ENCODE data around the gene RPS3A. TPM values are rescaled to one million over a fixed set of nuclear protein-coding genes. Genes with fewer than 3 reads are reported as not detected.

The RPS3A gene
- total and polyA plus RNA-seq, 9 of the 15 experiments (the other 6 are each of a cell fraction or from before 2014, with no cell fraction given) = 2,102 to 5,488 (median 3,554) TPM

DNA sequence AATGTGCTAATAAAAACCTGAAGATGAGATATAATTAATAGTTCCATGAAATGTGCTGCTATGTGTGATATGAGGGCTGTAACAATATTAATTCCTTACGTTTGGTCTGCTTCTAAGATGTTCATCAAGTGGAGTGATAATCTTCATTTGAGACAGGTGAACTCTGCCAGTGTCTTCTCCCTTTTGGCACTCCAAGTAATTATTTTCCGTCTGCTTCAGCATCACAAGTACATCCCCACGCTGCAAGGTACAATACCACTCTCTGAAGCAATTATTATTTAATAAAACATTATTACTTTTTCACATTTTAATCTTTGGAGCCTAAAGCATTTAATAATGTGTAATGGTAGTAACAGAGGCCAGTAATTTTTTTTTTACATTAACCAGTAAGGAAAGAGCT is 44.4 kb downstream of the RPS3A start:
- H3K4me2 ChIP-seq (ENCODE audit: insufficient read depth, low read length) = no peak overlapping the region
- no peaks in the 10 kb centered on the region for H3K4me1 ChIP-seq (replicated peaks in 1 of 2; ENCODE audit: control insufficient read depth in 2 of 2, insufficient read depth in 2 of 2, low read length in 2 of 2)
- H4K20me1 ChIP-seq (replicated peaks; ENCODE audit: control insufficient read depth, insufficient read depth, low read length) = no peaks in the 10 kb centered on the region
- no peaks in the 10 kb centered on the region for H3K79me2 ChIP-seq (ENCODE audit: control insufficient read depth, insufficient read depth, low read length)
- ATAC-seq (no peak), DNase-seq (ENCODE audit: extremely low read depth in 1 of 4, low spot score in 3 of 4) (no peak), FAIRE-seq (no peak)
- TF ChIP-seq CBX3 (IDR thresholded peaks at IDR 0.05; ENCODE audit: borderline replicate concordance in 1 of 2, low read length in 2 of 2) (no peak), C11orf30 (IDR thresholded peaks at IDR 0.05; ENCODE audit: low read depth) (no peak), GTF2A2 (tag; IDR thresholded peaks at IDR 0.05) (no peak), RAD51 (IDR thresholded peaks at IDR 0.05; ENCODE audit: borderline replicate concordance, low read depth) (no peak), ZNF12 (CRISPR knock-in tag; IDR thresholded peaks at IDR 0.05) (no peak), E2F3 (CRISPR knock-in tag; IDR thresholded peaks at IDR 0.05) (no peak), MYBL2 (IDR thresholded peaks at IDR 0.05; ENCODE audit: low read depth) (no peak), MYBL2 (CRISPR knock-in tag; IDR thresholded peaks at IDR 0.05; ENCODE audit: borderline replicate concordance) (no peak), SMAD3 (CRISPR knock-in tag; conservative IDR thresholded peaks at IDR 0.05) (no peak)
- TF ChIP-seq, protein P1, sequence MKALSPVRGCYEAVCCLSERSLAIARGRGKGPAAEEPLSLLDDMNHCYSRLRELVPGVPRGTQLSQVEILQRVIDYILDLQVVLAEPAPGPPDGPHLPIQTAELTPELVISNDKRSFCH (CRISPR knock-in tag; IDR thresholded peaks at IDR 0.05) = no peak
- TF ChIP-seq, protein P1 (tag; IDR thresholded peaks at IDR 0.05) = no peak
- TF ChIP-seq, protein P2, sequence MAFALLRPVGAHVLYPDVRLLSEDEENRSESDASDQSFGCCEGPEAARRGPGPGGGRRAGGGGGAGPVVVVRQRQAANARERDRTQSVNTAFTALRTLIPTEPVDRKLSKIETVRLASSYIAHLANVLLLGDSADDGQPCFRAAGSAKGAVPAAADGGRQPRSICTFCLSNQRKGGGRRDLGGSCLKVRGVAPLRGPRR (CRISPR knock-in tag; IDR thresholded peaks at IDR 0.05) = no peak
- TF ChIP-seq, protein P3, sequence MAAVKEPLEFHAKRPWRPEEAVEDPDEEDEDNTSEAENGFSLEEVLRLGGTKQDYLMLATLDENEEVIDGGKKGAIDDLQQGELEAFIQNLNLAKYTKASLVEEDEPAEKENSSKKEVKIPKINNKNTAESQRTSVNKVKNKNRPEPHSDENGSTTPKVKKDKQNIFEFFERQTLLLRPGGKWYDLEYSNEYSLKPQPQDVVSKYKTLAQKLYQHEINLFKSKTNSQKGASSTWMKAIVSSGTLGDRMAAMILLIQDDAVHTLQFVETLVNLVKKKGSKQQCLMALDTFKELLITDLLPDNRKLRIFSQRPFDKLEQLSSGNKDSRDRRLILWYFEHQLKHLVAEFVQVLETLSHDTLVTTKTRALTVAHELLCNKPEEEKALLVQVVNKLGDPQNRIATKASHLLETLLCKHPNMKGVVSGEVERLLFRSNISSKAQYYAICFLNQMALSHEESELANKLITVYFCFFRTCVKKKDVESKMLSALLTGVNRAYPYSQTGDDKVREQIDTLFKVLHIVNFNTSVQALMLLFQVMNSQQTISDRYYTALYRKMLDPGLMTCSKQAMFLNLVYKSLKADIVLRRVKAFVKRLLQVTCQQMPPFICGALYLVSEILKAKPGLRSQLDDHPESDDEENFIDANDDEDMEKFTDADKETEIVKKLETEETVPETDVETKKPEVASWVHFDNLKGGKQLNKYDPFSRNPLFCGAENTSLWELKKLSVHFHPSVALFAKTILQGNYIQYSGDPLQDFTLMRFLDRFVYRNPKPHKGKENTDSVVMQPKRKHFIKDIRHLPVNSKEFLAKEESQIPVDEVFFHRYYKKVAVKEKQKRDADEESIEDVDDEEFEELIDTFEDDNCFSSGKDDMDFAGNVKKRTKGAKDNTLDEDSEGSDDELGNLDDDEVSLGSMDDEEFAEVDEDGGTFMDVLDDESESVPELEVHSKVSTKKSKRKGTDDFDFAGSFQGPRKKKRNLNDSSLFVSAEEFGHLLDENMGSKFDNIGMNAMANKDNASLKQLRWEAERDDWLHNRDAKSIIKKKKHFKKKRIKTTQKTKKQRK (IDR thresholded peaks at IDR 0.05; ENCODE audit: borderline replicate concordance, low read depth, low read length) = no peak
- H3K9ac ChIP-seq (ENCODE audit: insufficient read depth in 1 of 2, low read depth in 2 of 2, low read length in 2 of 2) = no peak overlapping the region
- no peak overlapping the region for H3K27ac ChIP-seq (ENCODE audit: extremely low read depth, low read depth, low read length)
- no peak overlapping the region for H3K4me3 ChIP-seq
- 24% methylated on average over 3 of the region's 3 CpGs for WGBS (ENCODE audit: insufficient coverage, low coverage, missing lambda C conversion rate)
- POLR2A ChIA-PET = interaction anchor here (0.7 to 1.6 kb wide), 3 partner anchors 11 to 171 kb away, joined by 3 read pairs; no protein-coding TSS in a partner anchor
- H3K9me1 ChIP-seq (ENCODE audit: control insufficient read depth, insufficient read depth, low read length) = no peaks in the 10 kb centered on the region
- no peaks in the 10 kb centered on the region for H3K9me3 ChIP-seq (replicated peaks; ENCODE audit: control insufficient read depth, insufficient read depth, low read depth, low read length)
- no peaks in the 10 kb centered on the region for H3K36me3 ChIP-seq (ENCODE audit: control insufficient read depth, insufficient read depth, low read length)
- in situ Hi-C loops (cut with MboI) = no loop called here
- intact Hi-C loops (cut with micrococcal nuclease) = no loop called here
- no peak overlapping the region for H2AFZ ChIP-seq (ENCODE audit: low read depth, low read length)
- no TSS peak for BruUV-seq (replicated peaks)
- CTCF ChIA-PET (ENCODE audit: low intra/inter-chr PET ratio) = no interaction called here
- peaks cover 1 to 5% of the 10 kb centered on the region in 2 experiments; a peak in 3 of 5 replicates for H3K27me3 ChIP-seq (ENCODE audit: control insufficient read depth in 2 of 2, insufficient read depth in 2 of 2, low read length in 2 of 2)
